NCI-H1048 (cell line): Measurements from ENCODE around the gene MBNL1.
"Not testable (repeated sequence)": the region's sequence is repeated elsewhere in the genome, so short reads cannot be mapped to it uniquely, and the experiment has no call there.

Experiments
- DNase-seq: peaks from one replicate; lab custom pipeline; 2025; lab: John Stamatoyannopoulos, UW

The MBNL1 gene

DNA sequence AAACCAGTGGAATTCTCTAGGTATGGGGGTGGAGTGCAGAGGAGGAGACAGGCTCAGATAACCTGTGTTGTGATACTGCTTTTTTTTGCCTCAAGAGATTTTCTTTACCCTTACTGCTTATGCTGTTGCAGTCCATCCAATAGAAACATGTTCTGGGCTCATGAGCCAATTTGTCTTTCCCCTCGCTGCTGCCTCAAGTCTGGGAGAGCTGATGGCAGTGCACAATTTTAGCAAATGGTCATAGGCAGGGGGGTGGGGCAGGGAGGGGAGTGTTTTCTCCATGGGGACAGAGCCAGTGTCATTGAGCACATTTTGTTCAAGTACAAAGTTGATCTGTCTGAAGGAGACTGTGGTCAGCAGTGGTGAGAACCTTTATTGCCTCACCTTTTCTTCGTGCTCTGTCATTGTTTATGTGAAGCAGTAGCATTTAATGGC lies 134.9 kb downstream of the MBNL1 start:
- DNase-seq, result no peak

DNA sequence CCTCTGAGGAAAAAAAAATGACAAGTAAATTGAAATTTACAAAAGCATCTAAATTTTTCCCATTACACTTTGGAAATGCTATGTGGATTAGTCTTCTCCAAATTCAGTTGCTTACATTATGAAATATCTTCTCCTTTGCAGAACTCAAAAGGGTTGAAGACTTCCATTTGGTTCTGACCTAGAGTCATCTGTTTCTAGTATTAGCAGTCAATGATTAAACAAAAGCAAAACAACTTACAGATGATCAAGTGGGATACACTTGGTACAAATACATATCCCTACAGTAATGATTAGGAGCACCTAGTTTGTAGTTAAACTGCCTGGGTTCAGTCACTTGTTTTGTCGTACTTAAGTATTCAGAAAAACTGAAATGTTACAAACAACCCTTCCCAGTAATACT lies 136.2 kb downstream of the MBNL1 start:
- no peak for DNase-seq

DNA sequence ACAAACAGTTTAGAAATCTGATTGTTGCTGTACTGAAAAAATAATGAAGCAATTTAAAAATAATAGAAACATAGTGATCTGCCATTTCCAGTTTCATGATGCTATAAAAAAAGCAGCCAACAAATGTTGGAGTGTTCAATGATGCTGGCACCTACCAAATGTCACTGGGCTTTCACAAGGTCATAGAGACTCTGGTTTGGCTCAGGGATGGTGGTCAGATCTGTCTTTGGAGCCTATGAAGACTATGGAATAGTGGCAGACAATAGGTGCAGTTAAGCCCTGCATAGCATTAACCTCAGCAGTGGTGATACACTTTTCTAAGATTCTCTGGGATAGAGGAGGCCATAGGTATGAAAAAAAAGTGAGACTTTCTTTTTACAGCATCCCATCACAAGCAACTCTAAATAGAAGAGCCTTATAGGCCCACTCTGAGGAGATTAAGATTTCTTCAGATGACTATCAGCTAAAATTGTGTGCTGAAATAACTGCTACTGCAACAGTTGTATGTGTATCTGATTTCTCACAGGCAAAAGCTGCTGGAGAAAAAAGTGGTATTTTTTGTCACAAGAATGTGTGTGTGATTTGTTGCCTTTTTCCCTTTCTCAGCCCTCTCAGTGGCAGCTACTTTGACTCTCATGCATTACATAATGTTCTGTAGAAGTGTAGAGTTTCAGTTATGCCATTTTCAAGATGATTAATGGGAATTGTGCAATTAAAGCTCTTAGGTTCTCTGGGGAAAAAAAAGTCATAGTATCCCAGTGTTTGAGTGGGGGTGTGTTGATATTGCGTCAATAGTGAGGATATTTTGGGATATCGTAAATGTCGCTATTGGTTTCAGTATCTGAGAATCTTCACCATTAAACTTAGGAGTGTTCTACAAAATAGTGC lies 137.4 kb downstream of the MBNL1 start:
- no peak for DNase-seq

DNA sequence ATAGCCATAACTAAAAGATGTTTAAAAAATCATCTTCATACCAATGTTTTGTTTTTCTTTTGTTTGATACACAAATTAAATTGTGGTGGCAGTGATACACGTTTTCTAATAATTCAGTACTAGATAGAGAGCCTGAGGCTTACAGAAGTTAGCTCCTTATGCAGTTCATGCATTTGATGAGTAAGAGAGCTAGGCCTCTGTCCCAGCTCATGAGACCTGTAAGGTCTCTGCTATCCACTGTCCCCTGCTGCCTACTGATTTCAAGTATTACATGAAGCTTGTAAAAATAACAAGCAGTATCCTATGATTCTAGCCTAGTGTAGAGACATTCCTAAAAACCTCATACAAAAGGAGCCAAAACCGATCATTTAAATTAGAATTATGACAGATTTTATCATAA lies 144.5 kb downstream of the MBNL1 start:
- no peak for DNase-seq

DNA sequence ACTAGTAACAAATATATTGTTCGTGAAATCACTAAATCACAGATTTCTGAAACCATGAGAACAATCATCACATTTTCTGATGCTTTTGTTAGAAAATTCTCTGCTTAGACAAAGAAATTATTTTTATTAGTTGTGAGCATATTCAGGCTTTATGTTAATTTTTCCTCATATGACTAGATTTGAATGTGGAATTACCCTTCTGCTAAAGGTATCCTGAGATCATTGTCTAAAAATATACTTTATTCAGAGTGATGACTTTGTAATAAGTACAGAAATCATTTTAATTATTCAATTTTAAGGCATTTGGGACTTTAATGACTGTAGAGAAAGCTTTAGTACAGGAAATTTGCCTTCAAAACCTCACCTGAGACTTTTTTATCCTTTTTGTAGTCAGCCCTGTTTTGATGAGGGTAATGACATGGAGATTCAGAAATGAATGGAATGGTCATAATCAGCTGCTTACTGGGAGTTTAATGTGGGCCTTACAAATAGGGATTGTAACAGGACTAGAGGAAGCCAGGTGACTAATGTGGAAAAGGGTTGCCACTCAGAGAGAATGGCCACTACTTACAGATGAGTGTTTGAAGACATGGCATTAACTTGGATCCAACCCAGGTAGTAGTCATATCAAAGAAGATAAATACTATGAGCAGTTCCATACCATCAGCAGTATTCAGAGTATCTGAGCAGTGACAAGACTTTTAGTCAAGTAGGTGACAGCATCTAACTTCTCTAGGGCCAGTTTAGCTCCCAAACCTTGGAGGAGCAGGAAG lies 148.3 kb downstream of the MBNL1 start:
- DNase-seq, result no peak

DNA sequence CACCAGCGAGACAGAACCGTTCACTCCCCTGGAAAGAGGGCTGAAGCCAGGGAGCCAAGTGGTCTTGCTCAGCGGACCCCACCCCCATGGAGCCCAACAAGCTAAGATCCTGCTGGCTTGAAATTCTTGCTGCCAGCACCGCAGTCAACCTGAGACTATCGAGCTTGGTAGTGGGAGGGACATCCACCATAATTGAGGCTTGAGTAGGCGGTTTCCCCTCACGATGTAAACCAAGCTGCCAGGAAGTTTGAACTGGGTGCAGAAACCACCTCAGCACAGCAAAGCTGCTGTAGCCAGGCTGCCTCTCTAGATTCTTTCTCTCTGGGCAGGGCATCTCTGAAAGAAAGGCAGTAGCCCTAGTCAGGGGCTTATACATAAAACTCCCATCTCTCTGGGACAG lies 151.0 kb downstream of the MBNL1 start:
- no peak for DNase-seq

DNA sequence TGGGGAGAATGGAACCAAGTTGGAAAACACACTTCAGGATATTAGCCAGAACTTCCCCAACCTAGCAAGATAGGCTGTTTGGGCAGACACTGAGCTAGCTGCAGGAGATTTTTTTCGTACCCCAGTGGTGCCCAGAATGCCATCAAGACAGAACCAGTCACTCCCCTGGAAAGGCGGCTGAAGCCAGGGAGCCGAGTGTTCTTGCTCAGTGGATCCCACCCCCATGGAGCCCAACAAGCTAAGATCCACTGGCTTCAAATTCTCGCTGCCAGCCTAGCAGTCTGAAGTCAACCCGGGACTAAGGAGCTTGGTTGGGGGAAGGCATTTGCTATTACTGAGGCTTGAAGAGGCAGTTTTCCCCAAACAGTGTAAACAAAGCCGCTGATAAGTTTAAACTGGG lies 152.4 kb downstream of the MBNL1 start:
- DNase-seq, result no peak

DNA sequence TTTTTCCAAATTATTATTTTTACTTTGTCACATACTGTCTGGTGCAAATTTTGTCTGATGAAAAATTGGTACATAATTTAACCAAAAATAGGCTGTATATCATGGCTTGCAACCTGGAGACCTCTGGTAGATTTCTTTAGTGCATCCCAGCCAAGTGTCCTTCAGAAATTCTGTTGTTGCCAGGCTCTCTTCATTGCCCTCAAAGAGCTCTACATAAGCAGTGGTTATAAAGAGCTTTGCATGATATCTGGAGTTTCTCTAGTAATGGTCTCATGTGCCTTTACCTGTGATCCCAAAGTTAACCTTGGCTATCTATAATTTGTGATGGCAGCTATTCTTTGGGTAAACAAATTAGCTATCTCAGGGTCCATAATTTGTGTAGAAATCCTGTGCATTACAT lies 157.7 kb downstream of the MBNL1 start:
- no peak for DNase-seq

DNA sequence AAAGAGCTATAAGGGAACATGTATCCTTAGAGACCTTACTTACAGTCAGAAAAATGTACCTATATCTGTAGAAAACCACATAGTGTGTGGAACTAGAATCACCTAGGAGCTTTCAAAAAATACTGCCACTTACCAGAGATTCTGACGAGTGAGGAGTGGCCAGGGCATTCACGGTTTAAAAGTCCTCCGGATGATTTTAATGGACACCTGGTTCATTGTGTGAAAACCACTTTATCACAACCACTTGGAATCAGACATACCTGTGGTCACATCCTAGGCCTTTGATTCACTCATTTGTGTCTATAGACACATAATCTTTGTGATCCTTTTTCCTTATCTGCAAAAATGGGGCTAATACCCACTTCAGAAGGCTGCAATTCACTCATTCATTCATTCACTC lies 159.8 kb downstream of the MBNL1 start:
- no peak for DNase-seq

DNA sequence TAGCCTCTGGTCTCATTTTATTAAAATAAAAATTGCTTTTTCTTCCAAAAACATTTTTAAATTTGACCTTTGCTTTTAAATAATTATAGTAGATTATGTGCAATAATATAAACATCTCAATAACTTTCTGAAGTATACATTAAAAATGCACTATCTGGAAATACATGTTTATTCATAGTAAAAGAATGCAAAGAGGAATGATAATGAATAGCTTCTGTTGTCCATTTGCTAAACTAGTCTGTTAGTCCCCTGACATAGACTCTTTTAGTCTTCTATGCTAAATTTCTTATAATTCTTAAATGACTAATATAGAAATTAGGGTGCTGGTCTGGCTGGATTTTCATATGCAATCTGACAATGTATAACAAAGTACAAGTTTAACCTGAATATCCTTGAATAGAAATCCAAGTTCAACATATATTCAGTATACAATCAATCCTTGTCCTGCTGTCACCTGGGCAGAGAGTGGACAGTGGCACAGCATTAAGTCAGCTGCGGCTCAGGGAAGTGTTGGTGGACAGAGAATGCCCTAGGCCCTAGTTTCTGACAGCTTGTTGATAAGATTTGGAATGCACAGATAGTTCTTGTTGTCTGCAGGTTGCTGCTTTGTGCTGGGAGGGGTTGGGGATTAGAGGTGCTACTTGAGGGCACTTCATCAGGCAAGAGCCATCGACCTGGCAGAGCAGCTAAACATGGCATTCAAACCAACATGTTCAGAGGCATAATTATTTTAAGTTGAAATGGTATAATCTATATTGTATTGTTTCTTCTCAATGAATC lies 161.7 kb downstream of the MBNL1 start:
- DNase-seq, result no peak

DNA sequence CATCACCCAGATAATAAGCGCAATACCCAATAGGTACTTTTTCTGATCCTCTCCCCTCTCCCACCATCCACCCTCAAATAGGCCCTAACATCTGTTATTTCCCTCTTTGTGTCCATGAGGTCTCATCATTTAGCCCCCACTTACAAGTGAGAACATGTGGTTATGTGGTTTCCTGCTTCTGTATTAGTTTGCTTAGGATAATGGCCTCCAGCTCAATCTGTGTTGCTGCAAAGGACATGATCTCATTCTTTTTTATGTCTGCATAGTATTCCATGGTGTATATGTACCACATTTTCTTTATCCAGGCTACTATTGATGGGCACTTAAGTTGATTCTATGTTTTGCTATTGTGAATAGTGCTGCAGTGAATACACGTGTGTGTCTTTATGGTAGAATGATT lies 165.4 kb downstream of the MBNL1 start:
- DNase-seq, result no peak

DNA sequence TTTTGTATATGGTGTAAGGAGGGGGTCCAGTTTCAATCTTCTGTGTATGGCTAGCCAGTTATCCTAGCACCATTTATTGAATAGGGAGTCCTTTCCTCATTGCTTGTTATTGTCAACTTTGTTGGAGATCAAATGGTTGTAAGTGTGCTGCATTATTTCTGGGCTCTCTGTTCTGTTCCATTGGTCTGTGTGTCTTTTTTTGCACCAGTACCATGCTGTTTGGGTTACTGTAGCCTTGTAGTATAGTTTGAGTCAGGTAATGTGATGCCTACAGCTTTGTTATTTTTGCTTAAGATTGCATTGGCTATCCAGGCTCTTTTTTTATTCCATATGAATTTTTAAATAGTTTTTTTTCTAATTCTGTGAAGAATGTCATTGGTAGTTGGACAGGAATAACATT lies 166.5 kb downstream of the MBNL1 start:
- not testable (repeated sequence) for DNase-seq

DNA sequence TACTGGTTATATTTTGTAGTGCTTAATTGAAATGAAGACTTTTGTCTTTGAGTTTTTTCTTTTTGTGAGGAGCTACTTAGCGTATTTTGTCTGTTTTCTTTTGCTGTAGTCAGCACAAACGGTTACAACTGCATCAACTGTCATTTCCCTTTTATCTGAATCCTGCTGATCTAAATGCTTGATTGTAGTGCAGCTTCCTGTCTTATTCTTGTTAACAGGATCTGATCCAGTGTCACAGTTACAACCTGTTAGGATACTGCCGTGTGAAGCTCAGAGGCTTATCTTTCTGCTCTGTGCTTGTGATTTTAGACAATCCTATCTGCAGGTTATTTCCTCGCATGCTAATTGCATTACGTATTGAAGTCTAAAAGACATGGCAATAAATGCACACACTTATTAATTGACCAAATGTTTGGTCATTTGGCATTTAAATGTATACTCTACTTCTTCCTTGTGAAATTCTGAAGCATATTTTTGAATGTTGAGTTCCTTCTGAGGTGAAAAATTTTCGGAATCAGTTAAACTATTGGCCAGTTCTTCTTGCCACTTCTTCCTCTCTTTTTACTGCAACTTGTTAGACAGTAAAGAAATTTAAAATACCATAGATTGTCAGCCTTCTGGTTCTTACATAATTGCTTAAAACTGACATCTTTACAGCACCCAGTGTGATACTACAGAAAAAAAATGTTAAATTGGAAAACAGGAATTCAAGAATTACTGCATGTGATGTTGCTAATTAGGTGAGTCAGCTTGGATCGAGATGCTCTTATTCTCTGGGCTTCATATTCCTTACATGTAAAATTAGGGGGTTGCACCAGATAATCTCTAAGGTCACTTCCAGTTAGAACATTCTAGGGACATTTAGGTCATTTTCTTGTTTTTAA lies 168.2 kb downstream of the MBNL1 start:
- DNase-seq, result no peak

DNA sequence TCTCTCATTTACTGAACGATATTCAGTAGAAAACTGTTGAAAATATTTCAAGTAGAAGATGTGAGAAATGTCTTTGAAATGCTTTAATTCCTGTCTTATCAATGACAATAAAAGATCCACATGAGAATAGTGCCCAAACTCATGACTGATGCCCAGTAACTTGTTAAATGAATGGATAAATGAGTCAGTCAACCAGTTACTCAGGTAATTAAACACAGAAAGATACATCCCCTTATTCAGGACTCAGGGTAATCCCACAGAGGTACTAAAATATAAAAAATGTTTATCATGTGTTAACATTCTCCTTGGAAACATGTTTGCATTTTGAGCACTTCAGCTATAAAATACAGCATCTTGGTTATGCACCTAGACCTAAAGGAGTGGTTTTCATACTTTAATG lies 169.5 kb downstream of the MBNL1 start:
- no peak for DNase-seq

DNA sequence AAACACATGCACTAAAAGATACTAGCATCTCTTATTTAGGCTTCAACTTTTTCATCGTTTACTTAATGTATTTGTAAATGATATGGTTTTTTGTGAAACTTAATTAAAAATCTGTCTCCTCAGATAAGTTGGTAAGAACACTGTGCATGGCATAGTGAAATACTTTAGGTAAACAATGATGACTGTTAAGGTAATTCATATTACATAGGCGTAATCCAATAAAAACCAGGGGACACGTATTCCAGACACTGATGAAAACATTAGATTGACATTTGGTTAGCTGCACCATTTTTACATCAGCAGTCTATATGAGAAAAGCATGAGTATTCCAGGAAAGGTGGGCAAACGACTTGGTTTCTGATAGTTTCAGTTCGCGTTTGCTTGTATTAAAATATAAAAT lies 170.0 kb downstream of the MBNL1 start:
- DNase-seq, result no peak

DNA sequence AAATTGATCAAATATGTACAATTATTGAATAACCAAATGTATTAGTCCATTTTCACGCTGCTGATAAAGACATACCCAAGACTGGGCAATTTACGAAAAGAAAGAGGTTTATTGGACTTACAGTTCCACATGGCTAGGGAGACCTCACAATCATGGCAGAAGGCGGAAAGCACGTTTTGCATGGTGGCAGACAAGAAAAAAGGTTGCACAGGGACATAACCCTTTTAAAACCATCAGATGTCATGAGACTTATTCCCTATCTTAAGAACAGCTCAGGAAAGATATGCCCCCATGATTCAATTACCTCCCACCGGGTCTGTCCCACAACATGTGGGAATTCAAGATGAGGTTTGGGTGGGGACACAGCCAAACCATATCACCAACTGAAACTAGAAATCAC lies 171.5 kb downstream of the MBNL1 start:
- not testable (repeated sequence) for DNase-seq

DNA sequence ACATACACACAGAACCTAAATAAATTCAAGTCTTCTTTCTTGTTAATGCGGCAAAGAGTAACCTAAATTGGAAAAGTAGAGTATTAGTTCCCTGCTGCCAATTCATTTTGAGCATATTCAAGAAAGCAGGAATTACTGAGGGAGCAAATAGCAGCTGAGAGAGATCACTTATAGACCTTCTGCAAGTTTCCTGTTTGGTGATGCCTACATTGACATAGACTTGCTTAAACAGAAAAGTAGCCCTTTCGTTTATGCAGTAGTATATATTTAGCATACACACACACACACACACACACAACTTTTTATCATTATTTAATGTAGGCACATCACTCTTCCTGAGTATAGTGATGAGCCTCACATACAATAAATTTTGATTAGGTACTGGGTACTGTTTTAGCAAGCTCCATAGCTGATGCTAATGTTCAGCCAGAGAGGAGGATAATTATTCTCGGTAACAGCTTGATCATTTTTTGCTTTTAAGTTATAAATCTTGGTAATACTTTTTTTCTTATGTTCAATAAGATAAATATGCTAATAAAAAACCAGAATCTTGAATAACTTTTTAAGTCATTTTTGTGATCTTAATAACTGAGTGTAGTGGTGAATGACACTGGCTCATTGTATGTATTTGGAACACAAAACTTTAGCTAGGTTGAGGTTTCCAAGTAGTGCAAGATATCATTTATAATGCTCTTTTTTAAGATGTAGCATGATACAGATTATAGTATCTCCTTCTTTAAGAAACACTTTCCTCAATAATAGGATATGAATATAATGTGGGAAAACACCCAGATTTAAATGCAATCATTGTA lies 174.7 kb downstream of the MBNL1 start:
- no peak for DNase-seq

DNA sequence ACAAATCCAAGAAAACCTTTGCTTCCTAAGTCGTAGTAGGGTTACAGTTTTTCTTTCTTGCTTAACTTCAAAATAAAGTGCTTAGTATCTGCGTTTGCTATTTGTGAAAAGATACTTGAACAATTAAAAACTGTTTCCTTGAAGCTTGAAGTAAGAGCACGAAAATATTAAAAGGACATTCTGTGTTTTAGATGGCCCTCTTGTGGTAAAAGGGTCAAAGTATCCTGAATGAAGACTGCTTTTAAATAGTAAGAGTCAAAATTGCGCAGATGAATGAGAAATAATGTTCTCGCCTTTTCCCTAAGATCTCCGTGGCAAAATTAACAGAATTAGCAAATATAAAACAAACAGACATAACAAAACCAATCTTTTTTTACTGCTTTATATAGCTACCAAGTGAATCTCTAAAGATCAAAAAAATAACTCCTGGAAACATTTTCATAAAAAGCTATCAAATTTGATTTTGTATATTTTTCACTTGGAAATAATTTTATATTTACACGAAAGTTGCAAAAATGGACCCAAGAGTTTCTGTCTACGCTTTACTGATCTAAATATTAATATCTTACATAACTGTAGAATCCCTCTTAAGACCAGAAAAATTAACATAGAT lies 175.4 kb downstream of the MBNL1 start:
- DNase-seq, result no peak

DNA sequence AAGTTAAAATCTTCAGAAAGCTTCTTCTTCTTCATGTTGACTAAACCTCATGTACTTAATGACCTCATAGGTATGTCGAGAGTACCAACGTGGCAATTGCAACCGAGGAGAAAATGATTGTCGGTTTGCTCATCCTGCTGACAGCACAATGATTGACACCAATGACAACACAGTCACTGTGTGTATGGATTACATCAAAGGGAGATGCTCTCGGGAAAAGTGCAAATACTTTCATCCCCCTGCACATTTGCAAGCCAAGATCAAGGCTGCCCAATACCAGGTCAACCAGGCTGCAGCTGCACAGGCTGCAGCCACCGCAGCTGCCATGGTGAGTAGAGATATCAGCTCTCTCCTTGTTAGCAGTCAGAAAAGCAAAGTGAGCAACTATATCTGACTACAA lies 176.5 kb downstream of the MBNL1 start:
- DNase-seq, result no peak

DNA sequence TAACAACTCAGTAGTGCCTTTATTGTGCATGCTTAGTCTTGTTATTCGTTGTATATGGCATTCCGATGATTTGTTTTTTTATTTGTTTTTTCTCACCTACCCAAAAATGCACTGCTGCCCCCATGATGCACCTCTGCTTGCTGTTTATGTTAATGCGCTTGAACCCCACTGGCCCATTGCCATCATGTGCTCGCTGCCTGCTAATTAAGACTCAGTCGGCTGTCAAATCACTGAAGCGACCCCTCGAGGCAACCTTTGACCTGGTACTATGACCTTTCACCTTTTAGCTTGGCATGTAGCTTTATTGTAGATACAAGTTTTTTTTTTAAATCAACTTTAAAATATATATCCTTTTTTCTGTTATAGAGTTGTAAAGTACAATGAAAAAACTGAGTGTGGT lies 177.8 kb downstream of the MBNL1 start:
- no peak for DNase-seq
